Right lobe of liver (tissue), 4 donors: ENCODE data around the gene SCN1A.

ENCODE experiments used
- POLR2A ChIP-seq: fragments of 450-650 bp; IDR thresholded peaks from one replicate; pipeline ENCODE4 v1.6.1; 2017; ENCODE audit warnings: antibody characterized with exemption, mild to moderate bottlenecking
- TF ChIP-seq, protein P1 (sequence below), 4 donors: fragments of 200-600 bp in 3 of 4; fragments of 450-650 bp in 1 of 4; IDR thresholded peaks; one replicate each; pipeline versions ENCODE4 v1.5.1 to v1.8.0; 2016 to 2022; ENCODE audit warnings: antibody characterized with exemption in 4 of 4, mild to moderate bottlenecking in 2 of 4
- donor health status: DM: no; HTN: no; CAD: no.
- donor health status: DM: no; HTN: no; CAD: no.
- donor health status: DM: no; HTN: yes; CAD: no.

DNA sequence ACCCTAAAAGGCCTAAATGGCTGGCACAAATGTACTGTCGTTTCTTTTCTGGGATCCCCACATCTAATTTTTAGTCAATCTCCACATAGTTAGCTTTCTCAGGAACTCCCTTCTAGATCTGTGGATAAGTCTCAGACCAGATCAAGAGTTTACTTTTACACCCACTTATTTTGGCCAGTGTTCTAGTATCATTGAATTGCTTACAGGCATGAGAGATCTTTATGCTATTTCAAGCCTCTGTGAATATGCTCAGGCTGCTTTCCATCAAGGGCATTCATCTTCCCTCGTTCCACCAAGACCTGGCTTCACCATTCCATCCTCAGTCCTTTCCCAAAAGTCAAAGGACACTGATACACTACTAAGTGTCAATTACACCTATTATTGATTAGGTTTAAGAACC, 27.8 kb upstream of the SCN1A start:
- TF ChIP-seq, protein P1, sequence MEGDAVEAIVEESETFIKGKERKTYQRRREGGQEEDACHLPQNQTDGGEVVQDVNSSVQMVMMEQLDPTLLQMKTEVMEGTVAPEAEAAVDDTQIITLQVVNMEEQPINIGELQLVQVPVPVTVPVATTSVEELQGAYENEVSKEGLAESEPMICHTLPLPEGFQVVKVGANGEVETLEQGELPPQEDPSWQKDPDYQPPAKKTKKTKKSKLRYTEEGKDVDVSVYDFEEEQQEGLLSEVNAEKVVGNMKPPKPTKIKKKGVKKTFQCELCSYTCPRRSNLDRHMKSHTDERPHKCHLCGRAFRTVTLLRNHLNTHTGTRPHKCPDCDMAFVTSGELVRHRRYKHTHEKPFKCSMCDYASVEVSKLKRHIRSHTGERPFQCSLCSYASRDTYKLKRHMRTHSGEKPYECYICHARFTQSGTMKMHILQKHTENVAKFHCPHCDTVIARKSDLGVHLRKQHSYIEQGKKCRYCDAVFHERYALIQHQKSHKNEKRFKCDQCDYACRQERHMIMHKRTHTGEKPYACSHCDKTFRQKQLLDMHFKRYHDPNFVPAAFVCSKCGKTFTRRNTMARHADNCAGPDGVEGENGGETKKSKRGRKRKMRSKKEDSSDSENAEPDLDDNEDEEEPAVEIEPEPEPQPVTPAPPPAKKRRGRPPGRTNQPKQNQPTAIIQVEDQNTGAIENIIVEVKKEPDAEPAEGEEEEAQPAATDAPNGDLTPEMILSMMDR (IDR thresholded peaks at IDR 0.05) = no peak
- TF ChIP-seq POLR2A = no peak
